Measurements from ENCODE around the gene KDM7A. TPM values are rescaled to one million over a fixed set of nuclear protein-coding genes. Genes with fewer than 3 reads are reported as not detected.

KDM7A gene
- total and polyA plus RNA-seq, 9 of the 15 experiments (the other 6 are each of a cell fraction or from before 2014, with no cell fraction given) = 0.90 to 8.4 (median 7.0) TPM

GRCh38 chr7:140070546-140070945, 106.2 kb downstream of the KDM7A start:
- no peak for FAIRE-seq
- no peaks in the 10 kb centered on the region for H3K36me3 ChIP-seq (ENCODE audit: control insufficient read depth, insufficient read depth, low read length)
- POLR2A ChIA-PET = interaction anchor here (0.6 to 3.1 kb wide), 6 partner anchors 10 to 694 kb away, joined by 3 to 14 read pairs (median 4); no protein-coding TSS in a partner anchor
- H3K4me1 ChIP-seq (replicated peaks in 1 of 2; ENCODE audit: control insufficient read depth in 2 of 2, insufficient read depth in 2 of 2, low read length in 2 of 2) = no peaks in the 10 kb centered on the region; a peak in 1 of 5 replicates
- no peak for DNase-seq (ENCODE audit: extremely low read depth in 1 of 4, low spot score in 3 of 4)
- intact Hi-C loops (cut with micrococcal nuclease) = no loop called here
- no peak overlapping the region for H3K4me3 ChIP-seq
- H3K9ac ChIP-seq (ENCODE audit: insufficient read depth in 1 of 2, low read depth in 2 of 2, low read length in 2 of 2) = no peak overlapping the region
- peaks cover 5% of the 10 kb centered on the region; the same call in 1 of the 2 replicates for H3K9me3 ChIP-seq (replicated peaks; ENCODE audit: control insufficient read depth, insufficient read depth, low read depth, low read length)
- H3K79me2 ChIP-seq (ENCODE audit: control insufficient read depth, insufficient read depth, low read length) = no peaks in the 10 kb centered on the region
- ATAC-seq = no peak; the same call in 2 of the 3 replicates
- H3K27ac ChIP-seq (ENCODE audit: extremely low read depth, low read depth, low read length) = no peak overlapping the region
- H4K20me1 ChIP-seq (replicated peaks; ENCODE audit: control insufficient read depth, insufficient read depth, low read length) = no peaks in the 10 kb centered on the region
- no TSS peak for BruUV-seq (replicated peaks)
- H3K9me1 ChIP-seq (ENCODE audit: control insufficient read depth, insufficient read depth, low read length) = no peaks in the 10 kb centered on the region
- H2AFZ ChIP-seq (ENCODE audit: low read depth, low read length) = no peak overlapping the region
- H3K27me3 ChIP-seq (ENCODE audit: control insufficient read depth in 2 of 2, insufficient read depth in 2 of 2, low read length in 2 of 2) = peaks cover 9 to 14% of the 10 kb centered on the region in 2 experiments; a peak in 3 of 5 replicates
- in situ Hi-C loops (cut with MboI) = no loop called here
- H3K4me2 ChIP-seq (ENCODE audit: insufficient read depth, low read length) = no peak overlapping the region
- CTCF ChIA-PET (ENCODE audit: low intra/inter-chr PET ratio) = no interaction called here
- TF ChIP-seq MBD2 (IDR thresholded peaks at IDR 0.05; ENCODE audit: borderline replicate concordance, low read depth) = no peak
- no peak for TF ChIP-seq TEAD4 (IDR thresholded peaks at IDR 0.05; ENCODE audit: low read length)
- TF ChIP-seq TEAD4 (CRISPR knock-in tag; IDR thresholded peaks at IDR 0.05; ENCODE audit: borderline replicate concordance) = no peak
- TF ChIP-seq ZNF12 (CRISPR knock-in tag; IDR thresholded peaks at IDR 0.05) = no peak
- no peak for TF ChIP-seq BMI1 (IDR thresholded peaks at IDR 0.05; ENCODE audit: low read length)
- no peak for TF ChIP-seq ZNF592 (IDR thresholded peaks at IDR 0.05)
- TF ChIP-seq ZNF146 (CRISPR knock-in tag; IDR thresholded peaks at IDR 0.05; ENCODE audit: unreplicated experiment) = no peak
- TF ChIP-seq TSHZ1 (CRISPR knock-in tag; IDR thresholded peaks at IDR 0.05) = no peak
- no peak for TF ChIP-seq OTX1 (CRISPR knock-in tag; IDR thresholded peaks at IDR 0.05)
- TF ChIP-seq PTRF (tag; IDR thresholded peaks at IDR 0.05) = no peak
- TF ChIP-seq ETS2 (tag; IDR thresholded peaks at IDR 0.05; ENCODE audit: borderline replicate concordance, poor library complexity, severe bottlenecking) = no peak
- TF ChIP-seq SMARCC2 (IDR thresholded peaks at IDR 0.05; ENCODE audit: low read depth) = no peak
- TF ChIP-seq FOXP1 (CRISPR knock-in tag; IDR thresholded peaks at IDR 0.05) = no peak
- no peak for TF ChIP-seq CBX3 (IDR thresholded peaks at IDR 0.05; ENCODE audit: borderline replicate concordance in 1 of 2, low read length in 2 of 2)
- TF ChIP-seq YY1 (IDR thresholded peaks at IDR 0.05; ENCODE audit: borderline replicate concordance in 1 of 3, control insufficient read depth in 1 of 3, extremely low read depth in 1 of 3, insufficient read depth in 3 of 3, insufficient read length in 1 of 3, insufficient replicate concordance in 2 of 3, low read depth in 1 of 3, low read length in 2 of 3) = no peak
- no peak for TF ChIP-seq SNIP1 (IDR thresholded peaks at IDR 0.05; ENCODE audit: low read depth)

Measured in K562 (cell line).